ENCODE measurements around the gene PPARG.

DNA sequence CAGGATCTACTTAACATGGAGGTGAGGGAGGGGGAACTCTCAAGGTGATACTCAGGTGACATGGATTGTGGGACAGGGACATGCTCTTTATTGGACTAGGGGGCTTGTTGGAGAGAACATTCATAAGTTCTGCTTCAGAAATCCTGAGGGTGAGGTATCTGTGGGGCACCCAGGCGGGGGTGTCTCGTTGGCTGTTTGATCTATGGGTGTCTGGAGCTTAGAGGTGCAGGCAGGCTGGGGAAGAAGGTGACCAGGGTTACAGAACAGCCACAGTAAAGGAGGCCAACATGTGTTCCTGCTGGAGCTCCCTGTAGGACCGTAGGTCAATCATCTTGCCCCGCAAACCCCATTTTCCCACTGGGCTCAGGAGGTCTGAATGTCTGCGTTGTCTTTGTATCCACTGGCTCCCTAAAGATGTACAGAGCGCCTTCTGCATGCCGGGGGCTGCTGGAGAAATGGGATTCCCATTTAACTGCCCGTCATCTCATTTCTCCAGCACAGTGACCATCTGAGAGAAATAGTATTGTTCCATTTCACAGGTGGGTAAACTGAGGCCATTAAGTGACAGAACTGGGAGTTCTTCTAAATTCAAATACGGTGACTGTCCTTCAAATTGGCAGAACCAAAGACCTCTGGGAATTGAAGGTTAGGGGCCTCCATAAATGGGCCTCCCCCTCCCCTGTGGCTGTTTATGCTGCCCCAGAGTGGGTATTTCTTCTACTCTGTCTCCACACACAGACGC is 155.1 kb downstream of the PPARG start:
- TF ChIP-seq ZNF24 (IDR thresholded peaks at IDR 0.05) (no peak), POLR2A (IDR thresholded peaks at IDR 0.05; ENCODE audit: low read depth, low read length) (no peak), ATF7 (IDR thresholded peaks at IDR 0.05; ENCODE audit: low read depth) (no peak), ZZZ3 (IDR thresholded peaks at IDR 0.05; ENCODE audit: control insufficient read depth, insufficient read length, low read depth) (no peak), CHD2 (IDR thresholded peaks at IDR 0.05; ENCODE audit: borderline replicate concordance, low read depth, low read length) (no peak), RFX5 (IDR thresholded peaks at IDR 0.05; ENCODE audit: low read depth, low read length) (no peak)
- TF ChIP-seq, protein P1, sequence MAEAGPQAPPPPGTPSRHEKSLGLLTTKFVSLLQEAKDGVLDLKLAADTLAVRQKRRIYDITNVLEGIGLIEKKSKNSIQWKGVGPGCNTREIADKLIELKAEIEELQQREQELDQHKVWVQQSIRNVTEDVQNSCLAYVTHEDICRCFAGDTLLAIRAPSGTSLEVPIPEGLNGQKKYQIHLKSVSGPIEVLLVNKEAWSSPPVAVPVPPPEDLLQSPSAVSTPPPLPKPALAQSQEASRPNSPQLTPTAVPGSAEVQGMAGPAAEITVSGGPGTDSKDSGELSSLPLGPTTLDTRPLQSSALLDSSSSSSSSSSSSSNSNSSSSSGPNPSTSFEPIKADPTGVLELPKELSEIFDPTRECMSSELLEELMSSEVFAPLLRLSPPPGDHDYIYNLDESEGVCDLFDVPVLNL (IDR thresholded peaks at IDR 0.05; ENCODE audit: low read depth, low read length), result no peak
- TF ChIP-seq, protein P2, sequence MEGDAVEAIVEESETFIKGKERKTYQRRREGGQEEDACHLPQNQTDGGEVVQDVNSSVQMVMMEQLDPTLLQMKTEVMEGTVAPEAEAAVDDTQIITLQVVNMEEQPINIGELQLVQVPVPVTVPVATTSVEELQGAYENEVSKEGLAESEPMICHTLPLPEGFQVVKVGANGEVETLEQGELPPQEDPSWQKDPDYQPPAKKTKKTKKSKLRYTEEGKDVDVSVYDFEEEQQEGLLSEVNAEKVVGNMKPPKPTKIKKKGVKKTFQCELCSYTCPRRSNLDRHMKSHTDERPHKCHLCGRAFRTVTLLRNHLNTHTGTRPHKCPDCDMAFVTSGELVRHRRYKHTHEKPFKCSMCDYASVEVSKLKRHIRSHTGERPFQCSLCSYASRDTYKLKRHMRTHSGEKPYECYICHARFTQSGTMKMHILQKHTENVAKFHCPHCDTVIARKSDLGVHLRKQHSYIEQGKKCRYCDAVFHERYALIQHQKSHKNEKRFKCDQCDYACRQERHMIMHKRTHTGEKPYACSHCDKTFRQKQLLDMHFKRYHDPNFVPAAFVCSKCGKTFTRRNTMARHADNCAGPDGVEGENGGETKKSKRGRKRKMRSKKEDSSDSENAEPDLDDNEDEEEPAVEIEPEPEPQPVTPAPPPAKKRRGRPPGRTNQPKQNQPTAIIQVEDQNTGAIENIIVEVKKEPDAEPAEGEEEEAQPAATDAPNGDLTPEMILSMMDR (IDR thresholded peaks at IDR 0.05 in 2 of 3, conservative IDR thresholded peaks at IDR 0.05 in 1 of 3; ENCODE audit: control insufficient read depth in 2 of 3, extremely low read depth in 1 of 3, insufficient read depth in 1 of 3, low read depth in 3 of 3, low read length in 3 of 3), result no peak
- TF ChIP-seq, protein P3, sequence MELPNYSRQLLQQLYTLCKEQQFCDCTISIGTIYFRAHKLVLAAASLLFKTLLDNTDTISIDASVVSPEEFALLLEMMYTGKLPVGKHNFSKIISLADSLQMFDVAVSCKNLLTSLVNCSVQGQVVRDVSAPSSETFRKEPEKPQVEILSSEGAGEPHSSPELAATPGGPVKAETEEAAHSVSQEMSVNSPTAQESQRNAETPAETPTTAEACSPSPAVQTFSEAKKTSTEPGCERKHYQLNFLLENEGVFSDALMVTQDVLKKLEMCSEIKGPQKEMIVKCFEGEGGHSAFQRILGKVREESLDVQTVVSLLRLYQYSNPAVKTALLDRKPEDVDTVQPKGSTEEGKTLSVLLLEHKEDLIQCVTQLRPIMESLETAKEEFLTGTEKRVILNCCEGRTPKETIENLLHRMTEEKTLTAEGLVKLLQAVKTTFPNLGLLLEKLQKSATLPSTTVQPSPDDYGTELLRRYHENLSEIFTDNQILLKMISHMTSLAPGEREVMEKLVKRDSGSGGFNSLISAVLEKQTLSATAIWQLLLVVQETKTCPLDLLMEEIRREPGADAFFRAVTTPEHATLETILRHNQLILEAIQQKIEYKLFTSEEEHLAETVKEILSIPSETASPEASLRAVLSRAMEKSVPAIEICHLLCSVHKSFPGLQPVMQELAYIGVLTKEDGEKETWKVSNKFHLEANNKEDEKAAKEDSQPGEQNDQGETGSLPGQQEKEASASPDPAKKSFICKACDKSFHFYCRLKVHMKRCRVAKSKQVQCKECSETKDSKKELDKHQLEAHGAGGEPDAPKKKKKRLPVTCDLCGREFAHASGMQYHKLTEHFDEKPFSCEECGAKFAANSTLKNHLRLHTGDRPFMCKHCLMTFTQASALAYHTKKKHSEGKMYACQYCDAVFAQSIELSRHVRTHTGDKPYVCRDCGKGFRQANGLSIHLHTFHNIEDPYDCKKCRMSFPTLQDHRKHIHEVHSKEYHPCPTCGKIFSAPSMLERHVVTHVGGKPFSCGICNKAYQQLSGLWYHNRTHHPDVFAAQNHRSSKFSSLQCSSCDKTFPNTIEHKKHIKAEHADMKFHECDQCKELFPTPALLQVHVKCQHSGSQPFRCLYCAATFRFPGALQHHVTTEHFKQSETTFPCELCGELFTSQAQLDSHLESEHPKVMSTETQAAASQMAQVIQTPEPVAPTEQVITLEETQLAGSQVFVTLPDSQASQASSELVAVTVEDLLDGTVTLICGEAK (IDR thresholded peaks at IDR 0.05; ENCODE audit: borderline replicate concordance), result no peak
- TF ChIP-seq, protein P4, sequence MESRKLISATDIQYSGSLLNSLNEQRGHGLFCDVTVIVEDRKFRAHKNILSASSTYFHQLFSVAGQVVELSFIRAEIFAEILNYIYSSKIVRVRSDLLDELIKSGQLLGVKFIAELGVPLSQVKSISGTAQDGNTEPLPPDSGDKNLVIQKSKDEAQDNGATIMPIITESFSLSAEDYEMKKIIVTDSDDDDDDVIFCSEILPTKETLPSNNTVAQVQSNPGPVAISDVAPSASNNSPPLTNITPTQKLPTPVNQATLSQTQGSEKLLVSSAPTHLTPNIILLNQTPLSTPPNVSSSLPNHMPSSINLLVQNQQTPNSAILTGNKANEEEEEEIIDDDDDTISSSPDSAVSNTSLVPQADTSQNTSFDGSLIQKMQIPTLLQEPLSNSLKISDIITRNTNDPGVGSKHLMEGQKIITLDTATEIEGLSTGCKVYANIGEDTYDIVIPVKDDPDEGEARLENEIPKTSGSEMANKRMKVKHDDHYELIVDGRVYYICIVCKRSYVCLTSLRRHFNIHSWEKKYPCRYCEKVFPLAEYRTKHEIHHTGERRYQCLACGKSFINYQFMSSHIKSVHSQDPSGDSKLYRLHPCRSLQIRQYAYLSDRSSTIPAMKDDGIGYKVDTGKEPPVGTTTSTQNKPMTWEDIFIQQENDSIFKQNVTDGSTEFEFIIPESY (IDR thresholded peaks at IDR 0.05), result no peak
